H9 (cell line): Measurements from ENCODE around the gene MUC22. TPM values are rescaled to one million over a fixed set of nuclear protein-coding genes. Genes with fewer than 3 reads are reported as not detected.
"Not testable (repeated sequence)": the region's sequence is repeated elsewhere in the genome, so short reads cannot be mapped to it uniquely, and the experiment has no call there.

Source experiments
- DNase-seq: peaks from one replicate; pipeline ENCODE4 v3.0.0-alpha.2; 2017
- H2AFZ ChIP-seq: one replicate; pipeline ENCODE4 v1.6.1; 2013; ENCODE audit warnings: mild to moderate bottlenecking, low read length, control low read depth, moderate library complexity
- H2AK5ac ChIP-seq: 2 replicates; pipeline ENCODE4 v1.6.1; 2013; ENCODE audit warnings: low read length, control low read depth, mixed read lengths; ENCODE audit not compliant: insufficient read length
- H2BK120ac ChIP-seq: one replicate; pipeline ENCODE4 v1.6.1; 2013; ENCODE audit warnings: low read depth, mild to moderate bottlenecking, low read length, control low read depth, inconsistent platforms; ENCODE audit not compliant: poor library complexity, severe bottlenecking
- H2BK12ac ChIP-seq: 2 replicates; pipeline ENCODE4 v1.6.1; 2013; ENCODE audit warnings: low read length, control low read depth, mixed read lengths, low read depth; ENCODE audit not compliant: insufficient read length
- H2BK15ac ChIP-seq: 2 replicates; pipeline ENCODE4 v1.6.1; 2013; ENCODE audit warnings: low read depth, low read length, control low read depth
- H2BK20ac ChIP-seq: one replicate; pipeline ENCODE4 v1.6.1; 2013; ENCODE audit warnings: low read depth, mild to moderate bottlenecking, low read length, control low read depth, inconsistent platforms; ENCODE audit not compliant: poor library complexity, severe bottlenecking
- H2BK5ac ChIP-seq: 2 replicates; pipeline ENCODE4 v1.6.1; 2013; ENCODE audit warnings: low read length, control low read depth, mixed read lengths; ENCODE audit not compliant: insufficient read length
- H3K14ac ChIP-seq: 2 replicates; pipeline ENCODE4 v1.6.1; 2013; ENCODE audit warnings: low read length, control low read depth; ENCODE audit not compliant: insufficient read depth
- H3K18ac ChIP-seq: 2 replicates; pipeline ENCODE4 v1.6.1; 2013; ENCODE audit warnings: low read depth, mild to moderate bottlenecking, mixed read lengths, low read length, control low read depth; ENCODE audit not compliant: insufficient read length
- H3K23ac ChIP-seq: 2 replicates; pipeline ENCODE4 v1.6.1; 2013; ENCODE audit warnings: low read length, control low read depth, mixed read lengths, low read depth; ENCODE audit not compliant: insufficient read length
- H3K23me2 ChIP-seq: 2 replicates; pipeline ENCODE4 v1.6.1; 2013; ENCODE audit warnings: low read depth, mild to moderate bottlenecking, mixed read lengths, low read length, control low read depth; ENCODE audit not compliant: insufficient read length, poor library complexity, severe bottlenecking
- H3K27ac ChIP-seq: 2 replicates; pipeline ENCODE4 v1.5.1; 2013; ENCODE audit warnings: low read length, control low read depth, mixed read lengths, low read depth; ENCODE audit not compliant: insufficient read length
- H3K27me3 ChIP-seq: 2 replicates; pipeline ENCODE4 v1.6.1; 2013; ENCODE audit warnings: low read length, control low read depth, inconsistent platforms; ENCODE audit not compliant: insufficient read depth
- H3K4ac ChIP-seq: 2 replicates; pipeline ENCODE4 v1.6.1; 2013; ENCODE audit warnings: low read depth, mild to moderate bottlenecking, control low read depth, inconsistent platforms, low read length, moderate library complexity
- H3K4me1 ChIP-seq: 2 replicates; pipeline ENCODE4 v1.6.1; 2013; ENCODE audit warnings: low read length, control low read depth, inconsistent platforms; ENCODE audit not compliant: insufficient read depth
- H3K4me2 ChIP-seq: 2 replicates; pipeline ENCODE4 v1.6.1; 2013; ENCODE audit warnings: low read length, control low read depth, mixed read lengths; ENCODE audit not compliant: insufficient read length, insufficient read depth
- H3K56ac ChIP-seq: 2 replicates; pipeline ENCODE4 v1.6.1; 2013; ENCODE audit warnings: low read depth, mild to moderate bottlenecking, mixed read lengths, low read length, control low read depth; ENCODE audit not compliant: insufficient read length
- H3K79me1 ChIP-seq: 2 replicates; pipeline ENCODE4 v1.6.1; 2013; ENCODE audit warnings: low read depth, mild to moderate bottlenecking, moderate library complexity, low read length, control low read depth, inconsistent platforms; ENCODE audit not compliant: insufficient read depth, poor library complexity, severe bottlenecking
- H3K79me2 ChIP-seq: 2 replicates; pipeline ENCODE4 v1.6.1; 2013; ENCODE audit warnings: low read length, control low read depth, inconsistent platforms; ENCODE audit not compliant: insufficient read depth
- H3K9ac ChIP-seq: 2 replicates; pipeline ENCODE4 v1.6.1; 2013; ENCODE audit warnings: low read length, control low read depth, mixed read lengths; ENCODE audit not compliant: insufficient read length; ENCODE audit errors: extremely low read depth
- H3K9me3 ChIP-seq: one replicate; pipeline ENCODE4 v1.6.1; 2013; ENCODE audit warnings: low read depth, low read length, inconsistent platforms; ENCODE audit not compliant: control insufficient read depth
- H3T11ph ChIP-seq: one replicate; pipeline ENCODE4 v1.6.1; 2013; ENCODE audit warnings: mild to moderate bottlenecking, low read length, control low read depth, inconsistent platforms
- H4K20me1 ChIP-seq: one replicate; pipeline ENCODE4 v1.6.1; 2013; ENCODE audit not compliant: control insufficient read depth, insufficient read length, insufficient read depth
- H4K5ac ChIP-seq: 2 replicates; pipeline ENCODE4 v1.6.1; 2013; ENCODE audit warnings: low read depth, mild to moderate bottlenecking, mixed read lengths, low read length, control low read depth; ENCODE audit not compliant: insufficient read length
- H4K8ac ChIP-seq: replicated peaks from 2 replicates; pipeline ENCODE4 v1.6.1; 2013; ENCODE audit warnings: low read length, control low read depth, mixed read lengths, low read depth; ENCODE audit not compliant: insufficient read length
- H4K91ac ChIP-seq: 2 replicates; pipeline ENCODE4 v1.6.1; 2013; ENCODE audit warnings: low read depth, mild to moderate bottlenecking, moderate library complexity, mixed read lengths, low read length, control low read depth; ENCODE audit not compliant: insufficient read length
- H3K27ac Mint-ChIP-seq, 3 experiments: 2 replicates in 2 of 3; 3 replicates in 1 of 3; pipeline ENCODE4 v1.8.0; 2020 to 2021; ENCODE audit warnings: mixed read lengths in 3 of 3, mild to moderate bottlenecking in 1 of 3, moderate library complexity in 1 of 3
- H3K27me3 Mint-ChIP-seq: 2 replicates; pipeline ENCODE4 v1.8.0; 2021; ENCODE audit warnings: low read depth, mild to moderate bottlenecking, moderate library complexity, mixed read lengths
- H3K36me3 Mint-ChIP-seq, 3 experiments: 2 replicates in 2 of 3; 3 replicates in 1 of 3; pipeline ENCODE4 v1.8.0; 2020 to 2021; ENCODE audit warnings: low read depth in 3 of 3, mixed read lengths in 3 of 3; ENCODE audit not compliant: insufficient read depth in 1 of 3
- H3K4me1 Mint-ChIP-seq, 2 experiments: 2 replicates each; pipeline ENCODE4 v1.8.0; 2020; ENCODE audit warnings: mixed read lengths in 2 of 2
- H3K4me3 Mint-ChIP-seq, 2 experiments: 2 replicates in 1 of 2; 3 replicates in 1 of 2; pipeline ENCODE4 v1.8.0; 2020 to 2021; ENCODE audit warnings: mild to moderate bottlenecking in 2 of 2, mixed read lengths in 2 of 2, moderate library complexity in 1 of 2
- H3K9me3 Mint-ChIP-seq, 2 experiments: 2 replicates in 1 of 2; 3 replicates in 1 of 2; pipeline ENCODE4 v1.8.0; 2020; ENCODE audit warnings: mild to moderate bottlenecking in 2 of 2, mixed read lengths in 2 of 2, moderate library complexity in 1 of 2
- CTCF ChIP-seq: fragments of 200-600 bp; sonication (generic); conservative IDR thresholded peaks from 3 replicates; pipeline ENCODE4 v1.8.0; 2021; ENCODE audit warnings: antibody characterized with exemption, mild to moderate bottlenecking
- WGBS: extraction: QIAGEN DNeasy Blood & Tissue Kit; methylation state at CpG from one replicate; pipeline ENCODE4 v1.1.7; 2013; ENCODE audit warnings: missing lambda C conversion rate, low lambda C conversion rate, mixed read lengths; ENCODE audit not compliant: insufficient read length; ENCODE audit errors: extremely low coverage; 5-methylcytosine and 5-hydroxymethylcytosine counted together
- total RNA-seq: library from RNA; stranded (reverse); gene quantifications from 2 replicates; pipeline ENCODE4 v1.2.1, GENCODE V29; 2021

MUC22 gene
- total RNA-seq, 1 experiment from 2014 or later, result not detected

GRCh38 chr6:31049518-31049917, 39.2 kb downstream of the MUC22 start:
- Histone ChIP-seq H3K23me2 (no peaks in the 10 kb centered on the region), H3K9me3 (no peaks in the 10 kb centered on the region), H3K27ac (no peak overlapping the region), H4K5ac (no peak overlapping the region), H4K20me1 (no peaks in the 10 kb centered on the region), H2AK5ac (no peak overlapping the region), H3K4ac (no peak overlapping the region), H3K56ac (no peak overlapping the region), H2AFZ (no peak overlapping the region), H2BK5ac (no peak overlapping the region), H4K8ac (no peak overlapping the region), H3K18ac (no peak overlapping the region), H3K14ac (no peak overlapping the region), H2BK120ac (no peak overlapping the region), H3K4me1 (no peaks in the 10 kb centered on the region), H3T11ph (no peak overlapping the region), H2BK15ac (no peak overlapping the region), H3K4me2 (no peak overlapping the region), H3K79me1 (no peaks in the 10 kb centered on the region), H3K27me3 (no peaks in the 10 kb centered on the region), H4K91ac (no peak overlapping the region), H2BK20ac (no peak overlapping the region), H3K79me2 (no peaks in the 10 kb centered on the region), H3K9ac (no peak overlapping the region), H3K23ac (no peak overlapping the region), H2BK12ac (no peak overlapping the region)
- H3K27ac Mint-ChIP-seq, result no peak overlapping the region
- no peak overlapping the region for H3K4me3 Mint-ChIP-seq
- H3K4me1 Mint-ChIP-seq, result 0 out of 4 replicates have a peak, but pooled peaks cover 2 to 5% of the 10 kb centered on the region in 2 experiments
- WGBS, result no CpG with 5 or more reads among the region's 6 CpGs
- peaks cover 8% of the 10 kb centered on the region for H3K27me3 Mint-ChIP-seq
- H3K36me3 Mint-ChIP-seq, result no peaks in the 10 kb centered on the region
- TF ChIP-seq CTCF, result no peak
- H3K9me3 Mint-ChIP-seq, result no peaks in the 10 kb centered on the region; a peak in 2 of 5 replicates
- DNase-seq, result no peak

GRCh38 chr6:31053187-31053586, 42.9 kb downstream of the MUC22 start:
- not testable (repeated sequence) for H2AFZ ChIP-seq

More at GRCh38 chr6:31053187-31053586, 42.9 kb downstream of the MUC22 start:
- H4K91ac ChIP-seq, H3K18ac ChIP-seq, H3T11ph ChIP-seq, H3K27ac ChIP-seq, H3K4me2 ChIP-seq, H4K20me1 ChIP-seq, H3K4me3 Mint-ChIP-seq, H2BK15ac ChIP-seq, H4K8ac ChIP-seq, H3K36me3 Mint-ChIP-seq, H3K9me3 ChIP-seq, H3K79me1 ChIP-seq, DNase-seq, H3K56ac ChIP-seq, H3K4me1 ChIP-seq, H2BK20ac ChIP-seq, H3K9me3 Mint-ChIP-seq, H3K27ac Mint-ChIP-seq, H2AK5ac ChIP-seq, H3K4ac ChIP-seq, H3K14ac ChIP-seq, H3K79me2 ChIP-seq, H3K23me2 ChIP-seq, H3K27me3 ChIP-seq, H3K9ac ChIP-seq, H4K5ac ChIP-seq, H3K23ac ChIP-seq, H2BK12ac ChIP-seq, H3K27me3 Mint-ChIP-seq, H2BK120ac ChIP-seq, H2BK5ac ChIP-seq: not testable (repeated sequence)
- no CpG with 5 or more reads among the region's 4 CpGs for WGBS
- peaks cover 17 to 20% of the 10 kb centered on the region in 2 experiments for H3K4me1 Mint-ChIP-seq
